HUDEP-2 (cell line): ENCODE data around the gene EPHB2.
"Not testable (repeated sequence)": the region's sequence is repeated elsewhere in the genome, so short reads cannot be mapped to it uniquely, and the experiment has no call there.

Experiments
- DNase-seq, 76 experiments: peaks; one replicate each; lab custom pipeline; 2025; ENCODE audit not compliant: unreplicated experiment in 76 of 76; lab: John Stamatoyannopoulos, UW

The EPHB2 gene

GRCh38 chr1:22930240-22930912 lies 219.7 kb downstream of the EPHB2 start:
- DNase-seq = peak in 45 of 76 experiments; percentile 3 to 62 (median 25)

GRCh38 chr1:22932803-22933470 lies 222.3 kb downstream of the EPHB2 start:
- DNase-seq = no peak

GRCh38 chr1:22935433-22935832 lies 224.8 kb downstream of the EPHB2 start:
- DNase-seq = no peak

GRCh38 chr1:22936681-22937080 lies 226.0 kb downstream of the EPHB2 start:
- no peak for DNase-seq

GRCh38 chr1:22941257-22941656 lies 230.6 kb downstream of the EPHB2 start:
- no peak for DNase-seq

GRCh38 chr1:22944346-22945055 lies 233.9 kb downstream of the EPHB2 start:
- DNase-seq = no peak

GRCh38 chr1:22945171-22945570 lies 234.5 kb downstream of the EPHB2 start:
- DNase-seq = not testable (repeated sequence)

GRCh38 chr1:22949822-22950331 lies 239.2 kb downstream of the EPHB2 start:
- no peak for DNase-seq

- DNase-seq = no peak
Observed at GRCh38 chr1:22951796-22952195, 241.2 kb downstream of the EPHB2 start.

- no peak for DNase-seq
Observed at GRCh38 chr1:22952694-22953056, 242.0 kb downstream of the EPHB2 start.

GRCh38 chr1:22953057-22953739 lies 242.6 kb downstream of the EPHB2 start:
- DNase-seq = no peak

- DNase-seq = no peak
Observed at GRCh38 chr1:22953740-22954141, 243.1 kb downstream of the EPHB2 start.

- no peak for DNase-seq
Observed at GRCh38 chr1:22955146-22955545, 244.5 kb downstream of the EPHB2 start.

GRCh38 chr1:22957066-22957465 lies 246.4 kb downstream of the EPHB2 start:
- no peak for DNase-seq

GRCh38 chr1:22958556-22958955 lies 247.9 kb downstream of the EPHB2 start:
- no peak for DNase-seq

- DNase-seq = no peak
Observed at GRCh38 chr1:22959545-22960360, 249.1 kb downstream of the EPHB2 start.

GRCh38 chr1:22962558-22962957 lies 251.9 kb downstream of the EPHB2 start:
- no peak for DNase-seq

- DNase-seq = no peak
Observed at GRCh38 chr1:22963044-22963677, 252.5 kb downstream of the EPHB2 start.

GRCh38 chr1:22966309-22966708 lies 255.7 kb downstream of the EPHB2 start:
- no peak for DNase-seq

GRCh38 chr1:22967833-22968232 lies 257.2 kb downstream of the EPHB2 start:
- no peak for DNase-seq
